GM12874 (cell line): Measurements from ENCODE around the gene RAPGEF3.

ENCODE experiments used
- TF ChIP-seq, protein P1 (sequence below): IDR thresholded peaks from 2 replicates; pipeline ENCODE4 v1.5.1; 2011; ENCODE audit warnings: low read depth, mild to moderate bottlenecking, control low read depth, low read length, moderate library complexity; ENCODE audit not compliant: insufficient read depth

RAPGEF3 gene

DNA sequence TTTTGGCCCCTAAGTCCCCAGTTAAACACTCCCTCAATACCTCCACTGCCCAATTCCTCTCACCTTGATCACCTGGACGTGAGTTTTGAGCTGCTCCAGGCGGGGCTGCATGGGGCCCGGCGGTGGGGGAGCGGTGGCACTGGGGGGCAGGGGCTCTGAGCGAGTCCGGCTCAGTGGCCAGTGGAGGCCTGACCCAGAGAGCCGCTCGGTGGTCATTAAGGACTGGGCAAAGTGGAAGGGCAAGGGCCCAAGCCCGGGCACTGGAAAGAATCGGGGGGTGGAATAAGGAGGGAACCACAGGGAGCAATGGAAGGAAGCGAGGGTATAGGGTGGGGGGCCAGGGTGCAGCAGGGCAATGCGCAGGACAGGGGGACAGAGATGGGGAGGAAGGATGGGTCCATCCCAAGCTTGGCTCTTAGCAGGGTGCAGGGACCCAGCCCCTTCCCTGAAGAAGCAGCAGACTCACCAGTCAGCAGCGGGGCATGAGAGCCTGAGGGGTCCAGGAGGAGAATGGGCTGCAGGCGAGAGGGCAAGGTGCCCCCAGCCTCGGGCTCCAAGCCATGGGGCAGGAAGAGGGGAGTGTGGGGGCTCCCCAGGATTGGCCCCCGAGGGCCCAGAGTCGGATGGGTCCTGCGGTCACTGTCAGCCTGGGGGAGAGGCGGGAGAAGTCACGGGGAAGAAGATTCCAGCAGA lies 36.6 kb upstream of the RAPGEF3 start:
- TF ChIP-seq, protein P1, sequence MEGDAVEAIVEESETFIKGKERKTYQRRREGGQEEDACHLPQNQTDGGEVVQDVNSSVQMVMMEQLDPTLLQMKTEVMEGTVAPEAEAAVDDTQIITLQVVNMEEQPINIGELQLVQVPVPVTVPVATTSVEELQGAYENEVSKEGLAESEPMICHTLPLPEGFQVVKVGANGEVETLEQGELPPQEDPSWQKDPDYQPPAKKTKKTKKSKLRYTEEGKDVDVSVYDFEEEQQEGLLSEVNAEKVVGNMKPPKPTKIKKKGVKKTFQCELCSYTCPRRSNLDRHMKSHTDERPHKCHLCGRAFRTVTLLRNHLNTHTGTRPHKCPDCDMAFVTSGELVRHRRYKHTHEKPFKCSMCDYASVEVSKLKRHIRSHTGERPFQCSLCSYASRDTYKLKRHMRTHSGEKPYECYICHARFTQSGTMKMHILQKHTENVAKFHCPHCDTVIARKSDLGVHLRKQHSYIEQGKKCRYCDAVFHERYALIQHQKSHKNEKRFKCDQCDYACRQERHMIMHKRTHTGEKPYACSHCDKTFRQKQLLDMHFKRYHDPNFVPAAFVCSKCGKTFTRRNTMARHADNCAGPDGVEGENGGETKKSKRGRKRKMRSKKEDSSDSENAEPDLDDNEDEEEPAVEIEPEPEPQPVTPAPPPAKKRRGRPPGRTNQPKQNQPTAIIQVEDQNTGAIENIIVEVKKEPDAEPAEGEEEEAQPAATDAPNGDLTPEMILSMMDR = no peak

DNA sequence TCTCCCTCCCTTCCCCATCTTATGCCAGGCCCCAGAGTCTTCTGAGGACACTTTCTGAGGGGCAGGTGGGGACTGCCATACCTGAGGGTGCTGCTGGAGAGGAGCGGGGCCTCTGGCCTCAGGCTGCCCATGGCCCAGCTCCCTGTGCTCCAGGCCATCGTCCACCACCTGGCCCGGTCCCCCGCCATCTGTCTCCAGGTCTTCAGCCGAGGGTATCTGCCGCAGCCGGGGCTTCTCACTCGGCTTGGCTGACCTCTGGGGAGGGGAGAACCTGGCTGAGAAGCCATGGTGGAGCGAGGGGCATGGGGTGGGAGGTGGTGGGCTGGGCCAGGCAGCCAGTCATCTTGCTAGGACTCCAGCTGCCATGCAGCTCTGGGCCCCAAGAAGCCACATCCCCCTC lies 36.0 kb upstream of the RAPGEF3 start:
- TF ChIP-seq, protein P1 = no peak

DNA sequence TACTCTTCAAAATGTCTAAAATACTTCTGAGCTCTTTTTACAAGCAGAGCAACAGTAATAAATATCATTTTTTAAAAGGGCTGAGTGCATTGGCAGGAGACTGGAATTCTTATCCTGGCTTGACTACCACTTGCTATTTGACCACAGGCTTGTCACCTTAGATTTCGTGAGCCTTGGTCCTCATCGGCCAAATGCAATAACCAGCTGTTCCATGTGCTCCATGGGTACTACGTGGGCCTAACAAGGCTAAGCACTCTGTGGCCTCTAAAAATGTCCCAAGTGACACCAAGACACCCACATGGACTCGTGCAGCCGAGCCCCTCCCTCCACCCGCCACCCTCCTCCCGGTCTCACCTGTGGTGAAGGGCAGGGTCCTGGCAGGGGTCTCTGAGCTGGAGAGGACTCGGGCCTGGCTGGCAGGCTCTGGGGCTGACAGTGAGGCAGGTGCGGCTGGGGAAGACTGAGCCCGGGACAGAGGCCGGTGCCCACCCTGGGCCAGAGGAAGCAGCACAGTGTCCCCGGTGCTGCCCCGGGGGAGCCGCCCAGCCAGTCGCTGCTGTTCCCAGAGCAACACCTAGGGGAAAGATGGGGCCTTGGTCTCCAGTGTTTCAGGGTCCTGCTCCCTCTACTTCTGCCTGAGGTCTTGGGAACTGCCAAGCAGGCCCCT lies 34.5 kb upstream of the RAPGEF3 start:
- TF ChIP-seq, protein P1 = no peak

DNA sequence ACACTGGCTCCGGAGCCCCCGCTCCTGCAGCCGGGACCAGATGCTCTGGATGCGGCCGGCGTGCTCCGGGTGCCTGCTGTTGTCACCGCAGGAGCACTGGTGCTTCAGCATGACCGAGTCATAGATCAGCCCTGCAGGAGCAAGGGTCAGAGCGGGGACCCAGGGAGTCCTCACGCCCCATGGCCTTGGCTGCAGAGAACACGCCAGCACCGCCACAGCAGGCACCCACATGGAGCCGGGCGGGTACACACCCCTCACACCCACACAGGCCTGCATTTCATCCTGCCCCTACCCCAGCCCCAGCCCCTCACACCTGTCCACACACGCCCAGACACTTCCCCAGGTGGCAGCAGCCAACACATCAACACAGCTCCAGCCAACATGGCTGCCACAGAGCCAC lies 33.2 kb upstream of the RAPGEF3 start:
- TF ChIP-seq, protein P1 = no peak

DNA sequence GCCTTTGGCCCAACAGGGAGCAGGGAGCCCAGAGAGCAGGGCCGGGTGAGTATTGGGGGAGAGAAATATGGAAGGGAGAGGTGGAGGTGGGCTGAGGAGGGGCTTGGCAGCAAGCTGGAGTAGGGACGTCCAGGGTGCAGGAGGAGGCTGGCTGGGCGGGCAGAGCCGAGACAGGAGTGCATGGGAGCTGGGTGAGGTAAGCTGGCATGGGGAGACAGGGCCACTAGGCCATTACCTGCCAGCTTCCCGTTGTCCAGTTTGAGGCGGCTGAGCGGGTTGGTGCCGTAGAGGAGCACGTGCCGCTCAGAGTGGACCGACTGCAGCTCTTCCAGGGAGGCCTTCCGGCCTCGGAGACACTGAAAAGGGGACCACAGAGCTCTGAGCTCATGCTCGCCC lies 32.7 kb upstream of the RAPGEF3 start:
- TF ChIP-seq, protein P1 = no peak

DNA sequence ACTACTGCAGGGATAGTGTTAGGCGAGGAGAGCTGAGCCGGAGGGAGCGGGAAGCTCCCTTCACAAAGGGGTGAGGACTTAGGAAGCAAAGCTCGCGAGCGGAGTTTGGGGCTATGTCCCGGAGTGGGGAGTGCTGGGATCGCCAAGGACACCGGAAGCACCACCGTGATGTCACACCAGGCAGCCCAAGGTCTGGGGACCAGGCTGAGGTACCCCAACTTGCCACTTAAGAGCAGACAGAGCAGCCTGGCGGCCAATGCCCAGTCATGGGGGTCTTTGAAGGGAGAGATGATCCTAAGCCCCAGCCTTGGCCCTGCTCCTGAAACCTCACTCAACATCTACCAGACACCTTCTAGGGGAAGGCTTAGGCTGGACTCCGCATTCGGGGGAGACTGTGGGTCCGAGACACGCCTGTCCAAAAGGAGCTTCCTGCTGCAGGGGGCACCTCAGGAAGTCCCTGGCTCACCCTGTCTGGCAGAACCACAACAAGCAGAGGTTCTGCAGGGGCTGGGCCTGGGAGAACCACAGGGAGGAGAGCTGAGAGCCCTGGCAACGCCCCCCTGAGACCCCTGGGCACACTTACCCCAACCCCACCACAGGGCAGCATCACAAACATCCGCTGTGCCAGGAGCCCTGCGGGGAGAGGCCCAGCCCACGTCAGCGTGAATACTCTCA lies 32.1 kb upstream of the RAPGEF3 start:
- TF ChIP-seq, protein P1 = no peak

DNA sequence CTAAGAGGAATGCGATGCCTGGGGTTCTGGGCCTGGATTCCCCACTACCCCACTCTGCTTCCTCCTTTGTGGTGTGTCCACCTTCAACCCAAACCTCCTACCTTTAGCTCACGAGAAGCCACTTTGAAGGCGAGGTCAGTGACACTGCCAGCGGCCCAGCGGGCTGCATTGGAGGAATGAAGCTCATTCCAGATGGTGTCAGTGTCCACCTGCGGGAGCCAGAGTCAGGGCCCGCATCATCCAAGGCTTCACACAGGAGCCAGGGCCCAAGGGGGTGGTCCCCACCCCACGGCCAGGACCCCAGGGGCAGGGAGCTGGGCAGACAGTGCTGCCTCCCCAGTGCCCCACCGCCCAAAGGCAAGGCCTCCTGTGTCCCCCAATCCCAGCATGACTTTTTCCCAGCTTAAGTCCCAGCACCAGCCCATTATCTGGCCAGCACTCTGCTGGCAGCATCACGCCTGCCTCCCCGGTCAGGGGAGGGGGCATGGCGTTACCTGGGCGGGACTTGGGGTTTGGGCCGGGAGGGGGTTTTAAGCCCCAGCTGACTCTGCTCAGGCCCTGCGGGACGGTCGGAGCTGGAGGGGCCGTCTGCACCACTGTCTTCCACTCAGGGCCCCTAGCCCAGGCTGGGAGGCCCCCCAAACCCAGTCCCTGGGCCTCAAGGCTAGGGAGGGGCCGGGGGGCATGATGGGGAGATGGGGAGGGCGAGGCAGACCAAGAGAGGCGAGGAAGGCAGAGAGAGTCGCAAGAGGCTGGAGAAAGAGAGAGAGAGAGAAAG lies 31.2 kb upstream of the RAPGEF3 start:
- TF ChIP-seq, protein P1 = no peak
